HG03045 (cell line): Measurements from ENCODE around the gene SLC45A2.
"Not testable (repeated sequence)": the region's sequence is repeated elsewhere in the genome, so short reads cannot be mapped to it uniquely, and the experiment has no call there.

ENCODE experiments used
- ATAC-seq: cut with Tn5 transposase; IDR thresholded peaks from one replicate; pipeline ENCODE4 v1.9.1; 2021; ENCODE audit warnings: mild to moderate bottlenecking, moderate library complexity; ENCODE audit not compliant: unreplicated experiment

The SLC45A2 gene

DNA sequence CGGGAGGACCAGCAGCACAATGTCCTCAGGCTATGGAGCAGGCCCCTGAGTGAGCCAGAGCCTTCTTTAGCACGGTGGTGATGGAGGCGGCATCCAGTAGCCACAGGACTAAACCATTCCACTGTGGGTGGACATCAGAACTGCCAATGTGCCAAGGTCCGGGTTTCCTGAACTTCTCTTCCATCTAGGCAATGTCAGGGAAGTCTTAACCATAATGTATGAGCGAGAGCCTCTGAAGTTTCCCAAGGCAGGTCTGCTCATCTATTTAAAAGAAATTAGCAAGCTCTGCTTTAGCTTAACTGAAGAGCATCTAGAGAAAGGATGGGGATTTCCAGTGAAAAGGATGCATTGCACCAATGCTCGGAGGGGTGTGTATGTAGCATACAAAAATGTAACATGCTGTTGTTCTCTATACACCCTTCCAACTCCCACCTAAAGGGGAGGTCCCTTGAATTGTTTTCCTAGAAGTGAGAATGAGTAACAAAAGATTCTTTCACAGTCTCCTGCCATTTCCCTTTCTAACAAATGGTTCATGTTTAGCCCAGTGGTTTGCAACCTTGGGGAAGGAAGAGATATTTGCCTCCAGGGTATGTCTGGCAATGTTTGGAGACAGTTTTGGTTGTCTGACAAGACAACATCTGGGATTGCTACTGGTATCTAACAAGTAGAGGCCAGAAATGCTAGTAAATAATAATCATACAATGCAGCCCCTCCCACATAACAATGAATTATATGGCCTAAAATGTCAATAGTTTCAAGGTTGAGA lies 54.4 kb downstream of the SLC45A2 start:
- no peak for ATAC-seq

DNA sequence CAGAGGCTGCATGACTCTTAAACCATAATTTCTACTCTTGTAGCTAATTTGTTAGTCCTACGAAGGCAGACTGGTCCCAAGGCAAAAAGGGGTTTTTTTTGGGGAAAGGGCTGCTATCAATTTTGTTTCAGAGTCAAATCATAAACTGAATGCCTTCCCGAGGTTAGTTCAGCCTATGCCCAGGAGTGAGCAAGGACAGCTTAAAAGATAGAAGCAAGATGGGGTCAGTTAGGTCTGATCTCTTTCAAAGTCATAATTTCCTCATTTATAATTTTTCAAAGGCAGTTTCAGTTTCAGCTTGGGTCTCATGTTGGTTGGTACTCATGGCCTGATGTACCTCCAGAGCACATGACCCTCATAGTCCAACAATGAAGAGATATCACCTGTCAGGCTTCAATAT lies 56.2 kb downstream of the SLC45A2 start:
- no peak for ATAC-seq

DNA sequence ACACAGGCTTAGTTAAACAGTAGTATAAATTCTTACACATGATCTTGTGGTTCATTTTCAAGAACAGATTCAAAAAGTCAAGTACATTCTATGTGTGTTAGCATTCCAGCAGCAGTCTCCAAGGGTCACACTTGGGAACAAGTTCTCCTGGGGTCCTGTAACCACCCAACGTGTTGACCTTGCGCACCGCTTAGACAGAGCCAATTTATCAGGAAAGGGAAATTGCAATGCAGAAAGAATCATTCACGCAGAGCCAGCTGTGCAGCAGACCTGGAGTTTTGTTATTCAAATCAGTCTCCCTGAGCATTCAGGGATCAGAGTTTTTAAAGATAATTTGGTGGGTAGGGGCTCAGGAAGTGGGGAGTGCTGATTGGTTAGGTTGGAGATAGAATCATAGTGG lies 56.8 kb downstream of the SLC45A2 start:
- no peak for ATAC-seq

DNA sequence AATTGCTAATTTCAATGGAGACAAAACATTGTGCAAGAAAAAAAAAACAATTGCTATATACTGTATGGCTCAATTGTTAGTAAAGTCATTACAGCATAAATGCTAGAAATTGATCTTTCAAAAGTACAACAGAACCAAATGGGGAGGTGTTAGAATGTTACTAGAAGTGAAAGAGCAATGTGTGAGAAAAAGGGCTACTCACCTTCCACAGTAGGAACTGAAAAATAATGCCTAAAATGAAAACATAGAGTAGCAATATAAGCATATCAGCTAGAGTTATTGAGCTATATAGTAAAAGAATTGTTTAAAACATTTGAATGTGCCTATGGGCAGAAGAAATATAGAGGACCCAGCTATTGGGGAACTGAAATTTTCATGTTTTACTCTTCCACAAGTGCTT lies 59.2 kb downstream of the SLC45A2 start:
- ATAC-seq = no peak

DNA sequence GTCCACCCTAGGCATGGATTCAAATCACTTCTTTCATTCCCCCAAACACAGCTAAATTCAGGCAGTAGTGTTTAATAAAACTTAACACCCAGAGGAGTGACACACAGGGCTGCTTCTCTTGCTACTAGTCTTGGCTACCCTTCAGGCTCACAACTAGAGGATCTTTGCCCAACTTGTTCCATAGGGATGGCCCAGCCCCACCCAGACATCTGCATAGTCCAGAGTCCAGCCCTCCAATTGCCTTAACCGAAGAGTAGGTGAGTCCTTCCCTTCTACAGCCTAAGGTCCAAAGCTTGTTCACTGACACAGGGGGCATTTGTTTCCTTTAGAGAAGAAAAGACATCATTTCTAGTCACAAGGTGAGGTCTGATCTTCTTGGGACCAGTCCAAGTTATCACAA lies 63.5 kb downstream of the SLC45A2 start:
- ATAC-seq = no peak

DNA sequence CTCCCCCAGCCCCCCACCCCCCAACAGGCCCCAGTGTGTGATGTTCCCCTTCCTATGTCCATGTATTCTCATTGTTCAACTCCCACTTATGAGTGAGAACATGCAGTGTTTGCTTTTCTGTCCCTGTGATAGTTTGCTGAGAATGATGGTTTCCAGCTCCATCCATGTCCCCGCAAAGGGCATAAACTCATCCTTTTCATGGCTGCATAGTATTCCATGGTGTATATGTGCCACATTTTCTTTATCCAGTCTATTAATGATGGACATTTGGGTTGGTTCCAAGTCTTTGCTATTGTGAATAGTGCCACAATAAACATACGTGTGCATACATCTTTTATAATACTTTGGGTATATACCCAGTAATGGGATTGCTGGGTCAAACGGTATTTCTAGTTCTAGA lies 69.6 kb downstream of the SLC45A2 start:
- ATAC-seq = not testable (repeated sequence)

DNA sequence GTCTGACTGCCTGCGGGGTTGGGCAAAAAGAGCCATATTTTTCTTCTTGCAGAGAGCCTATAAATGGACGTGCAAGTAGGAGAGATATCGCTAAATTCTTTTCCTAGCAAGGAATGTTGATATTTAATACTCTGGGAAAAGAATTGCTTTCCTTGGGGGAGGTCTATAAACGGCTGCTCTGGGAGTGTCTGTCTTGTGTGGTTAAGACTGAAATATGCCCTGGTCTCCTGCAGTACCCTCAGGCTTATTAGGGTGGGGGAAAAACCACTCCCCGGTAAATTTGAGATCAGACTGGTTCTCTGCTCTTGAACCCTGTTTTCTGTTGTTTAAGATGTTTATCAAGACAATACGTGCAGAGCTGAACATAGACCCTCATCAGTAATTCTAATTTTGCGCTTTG lies 78.2 kb downstream of the SLC45A2 start:
- not testable (repeated sequence) for ATAC-seq

DNA sequence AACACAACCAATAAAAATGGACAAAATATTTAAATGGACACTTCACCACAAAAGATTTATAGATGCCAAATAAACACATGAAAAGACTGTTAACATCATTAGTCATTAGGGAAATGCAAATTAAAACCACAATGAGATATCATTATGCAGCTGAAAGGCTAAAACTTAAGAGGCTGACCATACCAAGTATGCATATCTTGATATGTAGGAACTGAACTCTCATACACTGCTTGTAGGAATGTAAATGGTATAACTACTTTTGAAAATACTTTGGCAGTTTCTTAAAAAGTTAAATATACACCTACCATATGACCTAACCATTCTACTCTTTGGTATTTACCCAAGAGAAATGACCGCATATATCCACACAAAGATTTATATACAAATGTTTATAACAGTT lies 79.1 kb downstream of the SLC45A2 start:
- no peak for ATAC-seq

DNA sequence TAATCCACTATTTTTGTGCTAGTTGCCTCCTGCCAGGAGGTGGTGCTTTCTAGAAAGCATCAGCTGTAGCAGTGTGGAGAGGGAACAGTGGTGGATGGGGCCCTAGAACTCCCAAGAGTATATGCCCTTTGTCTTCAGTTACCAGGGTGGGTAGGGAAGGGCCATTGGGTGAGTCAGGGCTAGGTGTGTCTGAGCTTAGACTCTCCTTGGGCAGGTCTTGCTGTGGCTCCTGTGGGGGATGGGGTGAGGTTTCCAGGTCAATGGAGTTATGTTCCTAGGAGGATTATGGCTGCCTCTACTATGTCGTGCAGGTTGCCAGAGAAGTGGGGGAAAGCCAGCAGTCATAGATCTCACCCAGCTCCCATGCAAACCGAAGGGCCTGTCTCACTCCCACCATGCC lies 81.4 kb downstream of the SLC45A2 start:
- ATAC-seq = no peak

DNA sequence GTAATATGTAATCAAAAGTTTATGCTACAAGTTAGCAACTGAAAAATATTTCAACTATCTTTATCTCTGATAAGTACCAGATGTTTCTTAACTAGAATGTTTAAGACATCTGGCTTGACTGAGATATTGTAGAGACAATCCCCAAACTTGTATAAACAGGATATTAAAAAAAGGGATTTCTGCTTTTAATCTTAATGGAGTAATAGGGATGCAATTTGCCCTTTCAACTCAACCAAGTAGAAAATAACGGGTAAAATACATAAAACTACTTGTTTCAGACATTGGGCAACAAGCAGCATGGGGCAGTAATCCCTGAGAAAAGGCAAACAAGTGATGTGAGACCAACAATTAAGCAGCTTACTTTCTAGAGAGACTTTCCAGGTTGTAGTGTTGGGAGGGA lies 83.3 kb downstream of the SLC45A2 start:
- no peak for ATAC-seq
